Uterus (tissue), 4 donors: Measurements from ENCODE around the gene IL4R. TPM values are rescaled to one million over a fixed set of nuclear protein-coding genes. Genes with fewer than 3 reads are reported as not detected.
"Not testable (repeated sequence)": the region's sequence is repeated elsewhere in the genome, so short reads cannot be mapped to it uniquely, and the experiment has no call there.

Experiments used
- DNase-seq, 2 donors: peaks; one replicate each; pipeline ENCODE4 v3.0.0-alpha.2; 2019 to 2020
- H3K27ac ChIP-seq, 2 donors: fragments of 200-600 bp; sonication (generic); 1 replicate in 1 of 2; 2 replicates in 1 of 2; pipeline ENCODE4 v1.5.1; 2016 to 2018
- H3K27me3 ChIP-seq, 2 donors: fragments of 200-600 bp; sonication (generic); one replicate each; pipeline ENCODE4 v1.5.1; 2018 to 2019; ENCODE audit warnings: control low read depth in 1 of 2
- H3K36me3 ChIP-seq, 2 donors: fragments of 200-600 bp; sonication (generic); one replicate each; pipeline ENCODE4 v1.5.1; 2019; ENCODE audit warnings: control low read depth in 1 of 2
- H3K4me1 ChIP-seq, 2 donors: fragments of 200-600 bp; sonication (generic); one replicate each; pipeline ENCODE4 v1.5.1; 2018 to 2019; ENCODE audit warnings: control low read depth in 1 of 2
- H3K4me3 ChIP-seq, 2 donors: fragments of 200-600 bp; sonication (generic); 1 replicate in 1 of 2; 2 replicates in 1 of 2; pipeline ENCODE4 v1.5.1; 2018 to 2019; ENCODE audit warnings: mild to moderate bottlenecking in 1 of 2
- H3K9me3 ChIP-seq, 2 donors: fragments of 200-600 bp; sonication (generic); one replicate each; pipeline ENCODE4 v1.5.1; 2019; ENCODE audit warnings: control low read depth in 1 of 2
- CTCF ChIP-seq, 4 experiments: fragments of 200-600 bp in 2 of 4; fragments of 450-650 bp in 2 of 4; sonication (generic) in 2 of 4; IDR thresholded peaks; one replicate each; pipeline ENCODE4 v1.5.1; 2016 to 2019; ENCODE audit warnings: antibody characterized with exemption in 4 of 4, mild to moderate bottlenecking in 2 of 4, moderate library complexity in 1 of 4
- POLR2A ChIP-seq, 2 donors: fragments of 450-650 bp; IDR thresholded peaks; one replicate each; pipeline ENCODE4 v1.6.1; 2016; ENCODE audit warnings: antibody characterized with exemption in 2 of 2, mild to moderate bottlenecking in 1 of 2, moderate library complexity in 1 of 2
- intact Hi-C: fragments of 100-400 bp; cut with DNase I; formaldehyde crosslinking; loops from one replicate; pipeline ENCODE4 v1.15.1; 2023; ENCODE audit warnings: low total_unique reads
- total RNA-seq, 4 donors: library from RNA; depleted of rRNA in 3 of 4; stranded (reverse); fragments of >200 nt in 3 of 4; gene quantifications; one replicate each; pipeline versions ENCODE4 v1.1.0 to v1.2.4, GENCODE V29; 2014 to 2023
- donor health status: DM: yes; HTN: yes; CAD: no.

The IL4R gene
- total RNA-seq, 4 donors from 2014 or later = 9.4 to 137 (median 45.4) TPM

- intact Hi-C loops = no loop called here
- Histone ChIP-seq H3K4me3 (no peak overlapping the region), H3K27ac (no peak overlapping the region), H3K27me3 (no peaks in the 10 kb centered on the region), H3K9me3 (peaks cover 0 to 4% of the 10 kb centered on the region in 2 donors), H3K36me3 (no peaks in the 10 kb centered on the region), H3K4me1 (no peaks in the 10 kb centered on the region)
- no peak for TF ChIP-seq POLR2A (IDR thresholded peaks at IDR 0.05)
- no peak for DNase-seq
Measured at GRCh38 chr16:27387724-27388123, 74.0 kb downstream of the IL4R start.

GRCh38 chr16:27389272-27389961 is 75.6 kb downstream of the IL4R start:
- intact Hi-C loops = no loop called here
- no peak for DNase-seq
- TF ChIP-seq CTCF (IDR thresholded peaks at IDR 0.05) (no peak), POLR2A (IDR thresholded peaks at IDR 0.05) (no peak)
- no peaks in the 10 kb centered on the region for H3K27me3 ChIP-seq
- H3K27ac ChIP-seq = no peak overlapping the region
- H3K4me1 ChIP-seq = no peaks in the 10 kb centered on the region
- H3K4me3 ChIP-seq = no peak overlapping the region
- H3K9me3 ChIP-seq = peaks cover 0 to 4% of the 10 kb centered on the region in 2 donors
- H3K36me3 ChIP-seq = no peaks in the 10 kb centered on the region

DNA sequence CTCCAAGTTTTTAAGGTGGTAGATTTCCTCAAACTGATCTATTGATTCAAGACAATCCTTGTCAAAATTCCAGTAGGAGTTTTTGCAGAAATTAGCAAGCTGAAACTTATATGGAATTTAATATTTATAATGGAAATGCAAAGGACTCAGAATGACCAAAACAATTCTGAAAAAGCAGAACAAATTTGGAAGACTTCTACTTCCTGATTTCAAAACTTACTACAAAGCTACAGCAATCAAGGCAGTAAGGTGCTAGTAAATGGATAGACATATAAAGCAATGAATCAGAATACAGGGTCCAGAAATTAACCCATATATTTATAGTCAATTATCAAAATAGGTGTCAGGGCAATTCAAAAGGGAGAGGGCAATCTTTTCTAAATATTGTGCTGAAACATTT is 76.4 kb downstream of the IL4R start:
- intact Hi-C loops = no loop called here
- no peaks in the 10 kb centered on the region for H3K36me3 ChIP-seq
- DNase-seq = no peak
- H3K4me1 ChIP-seq = no peaks in the 10 kb centered on the region
- no peak overlapping the region for H3K4me3 ChIP-seq
- no peak for TF ChIP-seq CTCF (IDR thresholded peaks at IDR 0.05)
- TF ChIP-seq POLR2A (IDR thresholded peaks at IDR 0.05) = no peak
- H3K27me3 ChIP-seq = no peaks in the 10 kb centered on the region
- peaks cover 0 to 4% of the 10 kb centered on the region in 2 donors for H3K9me3 ChIP-seq
- H3K27ac ChIP-seq = no peak overlapping the region

- intact Hi-C loops = no loop called here
- no peak for DNase-seq
- Histone ChIP-seq H3K4me3 (no peak overlapping the region), H3K27me3 (no peaks in the 10 kb centered on the region), H3K36me3 (no peaks in the 10 kb centered on the region), H3K9me3 (peaks cover 0 to 4% of the 10 kb centered on the region in 2 donors), H3K4me1 (no peaks in the 10 kb centered on the region), H3K27ac (no peak overlapping the region)
- TF ChIP-seq POLR2A (IDR thresholded peaks at IDR 0.05) = no peak
- no peak for TF ChIP-seq CTCF (IDR thresholded peaks at IDR 0.05)
Measured at GRCh38 chr16:27392671-27393070, 78.9 kb downstream of the IL4R start.

DNA sequence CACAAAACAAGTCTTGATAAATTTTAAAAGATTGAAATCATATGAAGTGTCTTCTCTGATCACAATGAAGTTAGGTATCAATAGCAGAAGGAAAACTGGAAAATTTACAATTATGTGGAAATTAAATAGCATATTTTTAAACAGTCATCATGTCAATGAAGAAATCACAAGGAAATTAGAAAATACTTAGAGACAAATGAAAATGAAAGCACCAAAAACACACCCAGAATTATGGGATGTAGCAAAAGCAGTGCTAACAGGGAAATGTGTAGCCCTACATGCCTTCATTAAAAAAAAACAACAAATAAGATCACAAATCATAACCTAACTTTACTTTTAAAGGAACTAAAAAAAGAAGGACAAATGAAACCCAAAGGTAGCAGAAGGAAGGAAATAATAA is 80.7 kb downstream of the IL4R start:
- no peak overlapping the region for H3K4me3 ChIP-seq
- no peaks in the 10 kb centered on the region for H3K4me1 ChIP-seq
- TF ChIP-seq POLR2A (IDR thresholded peaks at IDR 0.05) (no peak), CTCF (IDR thresholded peaks at IDR 0.05) (no peak)
- peaks cover 0 to 4% of the 10 kb centered on the region in 2 donors for H3K9me3 ChIP-seq
- no peak for DNase-seq
- no peak overlapping the region for H3K27ac ChIP-seq
- no peaks in the 10 kb centered on the region for H3K36me3 ChIP-seq
- intact Hi-C loops = no loop called here
- H3K27me3 ChIP-seq = no peaks in the 10 kb centered on the region

DNA sequence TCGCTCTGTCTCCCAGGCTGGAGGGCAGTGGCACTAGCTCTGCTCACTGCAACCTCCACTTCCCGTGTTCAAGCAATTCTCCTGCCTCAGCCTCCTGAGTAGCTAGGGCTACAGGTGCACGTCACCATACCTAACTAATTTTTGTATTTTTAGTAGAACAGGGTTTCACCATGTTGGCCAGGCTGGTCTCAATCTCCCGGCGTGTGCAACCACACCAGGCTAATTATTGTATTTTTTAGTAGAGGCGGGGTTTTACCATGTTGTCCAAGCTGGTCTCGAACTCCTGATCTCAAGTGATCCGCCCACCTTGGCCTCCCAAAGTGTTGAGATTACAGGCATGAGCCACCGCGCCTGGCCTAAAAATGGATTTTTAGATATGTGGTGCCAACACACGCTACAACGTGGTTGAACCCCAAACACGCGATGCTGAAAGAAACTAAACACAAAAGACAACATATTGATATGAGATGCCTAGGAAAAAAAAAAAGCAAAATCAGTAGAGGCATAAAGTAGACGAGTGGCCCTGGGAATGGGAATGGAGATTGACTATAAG is 84.6 kb downstream of the IL4R start:
- H3K27ac ChIP-seq, H3K27me3 ChIP-seq, intact Hi-C loops, H3K9me3 ChIP-seq, DNase-seq, H3K36me3 ChIP-seq, H3K4me1 ChIP-seq, H3K4me3 ChIP-seq: not testable (repeated sequence)
